Progenitor cell of endocrine pancreas (in vitro differentiated cells): Measurements from ENCODE around the gene EML4. TPM values are rescaled to one million over a fixed set of nuclear protein-coding genes. Genes with fewer than 3 reads are reported as not detected.
A peak's percentile ranks its signal among the peaks of the same experiment; 100 is the strongest.

Source experiments
- DNase-seq: peaks from one replicate; pipeline ENCODE4 v3.0.0; 2021; ENCODE audit warnings: low spot score; ENCODE audit not compliant: unreplicated experiment
- H3K27ac Mint-ChIP-seq: 2 replicates; pipeline ENCODE4 v1.8.0; 2021; ENCODE audit warnings: mild to moderate bottlenecking, moderate library complexity, mixed read lengths
- H3K27me3 Mint-ChIP-seq: 2 replicates; pipeline ENCODE4 v1.8.0; 2021; ENCODE audit warnings: mixed read lengths
- H3K36me3 Mint-ChIP-seq: 2 replicates; pipeline ENCODE4 v1.8.0; 2022; ENCODE audit warnings: mixed read lengths; ENCODE audit not compliant: insufficient read depth
- H3K4me1 Mint-ChIP-seq: 2 replicates; pipeline ENCODE4 v1.8.0; 2021; ENCODE audit warnings: low read depth, mixed read lengths
- H3K4me3 Mint-ChIP-seq: 2 replicates; pipeline ENCODE4 v1.8.0; 2021; ENCODE audit warnings: low read depth, mild to moderate bottlenecking, moderate library complexity, mixed read lengths
- H3K9me3 Mint-ChIP-seq: 2 replicates; pipeline ENCODE4 v1.8.0; 2021; ENCODE audit warnings: low read depth, mixed read lengths
- CTCF ChIP-seq: fragments of 200-600 bp; sonication (generic); IDR thresholded peaks from one replicate; pipeline ENCODE4 v1.5.0; 2021; ENCODE audit warnings: antibody characterized with exemption, mild to moderate bottlenecking; ENCODE audit not compliant: unreplicated experiment
- total RNA-seq: library from RNA; stranded (reverse); gene quantifications from 2 replicates; pipeline ENCODE4 v1.2.1, GENCODE V29; 2021

The EML4 gene
- total RNA-seq, 1 donor from 2014 or later: 75.7 TPM

- H3K4me1 Mint-ChIP-seq: peaks cover 8% of the 10 kb centered on the region
- no peaks in the 10 kb centered on the region for H3K9me3 Mint-ChIP-seq
- DNase-seq: no peak
- no peak overlapping the region for H3K27ac Mint-ChIP-seq
- H3K36me3 Mint-ChIP-seq: peaks cover 9% of the 10 kb centered on the region
- no peak overlapping the region for H3K4me3 Mint-ChIP-seq
- no peaks in the 10 kb centered on the region for H3K27me3 Mint-ChIP-seq
- TF ChIP-seq CTCF: no peak
Observed at GRCh38 chr2:42327125-42327524, 158.0 kb downstream of the EML4 start.

- peaks cover 8% of the 10 kb centered on the region for H3K4me1 Mint-ChIP-seq
- no peaks in the 10 kb centered on the region for H3K27me3 Mint-ChIP-seq
- no peak overlapping the region for H3K27ac Mint-ChIP-seq
- H3K9me3 Mint-ChIP-seq: no peaks in the 10 kb centered on the region
- no peak overlapping the region for H3K4me3 Mint-ChIP-seq
- peak; percentile 51 for TF ChIP-seq CTCF
- peaks cover 15% of the 10 kb centered on the region for H3K36me3 Mint-ChIP-seq
- no peak for DNase-seq
Observed at GRCh38 chr2:42328148-42328833, 159.1 kb downstream of the EML4 start.

GRCh38 chr2:42328923-42329322, 159.8 kb downstream of the EML4 start:
- no peak for DNase-seq
- TF ChIP-seq CTCF: no peak
- H3K4me1 Mint-ChIP-seq: peaks cover 8% of the 10 kb centered on the region
- peaks cover 21% of the 10 kb centered on the region for H3K36me3 Mint-ChIP-seq
- no peaks in the 10 kb centered on the region for H3K27me3 Mint-ChIP-seq
- no peaks in the 10 kb centered on the region for H3K9me3 Mint-ChIP-seq
- no peak overlapping the region for H3K27ac Mint-ChIP-seq
- no peak overlapping the region for H3K4me3 Mint-ChIP-seq

GRCh38 chr2:42329736-42330135, 160.6 kb downstream of the EML4 start:
- TF ChIP-seq CTCF: no peak
- Mint-ChIP-seq H3K4me1 (peaks cover 8% of the 10 kb centered on the region), H3K36me3 (peaks cover 23% of the 10 kb centered on the region), H3K27ac (peak overlapping the region; percentile 79), H3K9me3 (no peaks in the 10 kb centered on the region), H3K27me3 (no peaks in the 10 kb centered on the region), H3K4me3 (no peak overlapping the region)
- no peak for DNase-seq

GRCh38 chr2:42331569-42332284, 162.6 kb downstream of the EML4 start:
- Mint-ChIP-seq H3K4me1 (peaks cover 8% of the 10 kb centered on the region), H3K27me3 (no peaks in the 10 kb centered on the region), H3K9me3 (no peaks in the 10 kb centered on the region), H3K4me3 (no peak overlapping the region), H3K36me3 (peaks cover 35% of the 10 kb centered on the region), H3K27ac (peak overlapping the region; percentile 3)
- no peak for DNase-seq
- no peak for TF ChIP-seq CTCF
